Measurements from ENCODE around the gene RHO. TPM values are rescaled to one million over a fixed set of nuclear protein-coding genes. Genes with fewer than 3 reads are reported as not detected.

RHO gene
- total and polyA plus RNA-seq, 2 experiments from 2014 or later: not detected

DNA sequence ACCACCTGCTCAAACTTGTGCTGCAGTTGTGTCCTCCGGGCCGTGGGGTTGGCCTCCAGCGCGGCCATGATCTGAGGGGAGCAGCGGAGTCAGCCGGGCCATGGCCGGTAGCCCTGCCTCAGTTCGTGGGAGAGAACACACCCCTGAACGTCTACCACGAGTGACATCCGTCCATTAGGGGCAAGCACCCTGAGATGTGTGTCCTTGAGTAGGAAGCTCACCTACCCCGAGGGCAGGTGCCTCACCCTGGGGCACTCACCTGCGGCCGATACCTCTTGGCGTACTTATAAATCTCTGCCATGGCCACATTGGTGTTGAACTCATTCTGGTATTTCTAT, 27.9 kb downstream of the RHO start:
- Histone ChIP-seq H3K9me3 (ENCODE audit: low read depth) (no peaks in the 10 kb centered on the region), H3K4me1 (ENCODE audit: low read depth) (peaks cover 67% of the 10 kb centered on the region), H3K27me3 (no peaks in the 10 kb centered on the region), H3K27ac (no peak overlapping the region), H3K36me3 (no peaks in the 10 kb centered on the region), H3K4me3 (no peak overlapping the region)
- no peak for DNase-seq (ENCODE audit: low read depth in 1 of 2, low spot score in 1 of 2)
- TF ChIP-seq, protein P1, sequence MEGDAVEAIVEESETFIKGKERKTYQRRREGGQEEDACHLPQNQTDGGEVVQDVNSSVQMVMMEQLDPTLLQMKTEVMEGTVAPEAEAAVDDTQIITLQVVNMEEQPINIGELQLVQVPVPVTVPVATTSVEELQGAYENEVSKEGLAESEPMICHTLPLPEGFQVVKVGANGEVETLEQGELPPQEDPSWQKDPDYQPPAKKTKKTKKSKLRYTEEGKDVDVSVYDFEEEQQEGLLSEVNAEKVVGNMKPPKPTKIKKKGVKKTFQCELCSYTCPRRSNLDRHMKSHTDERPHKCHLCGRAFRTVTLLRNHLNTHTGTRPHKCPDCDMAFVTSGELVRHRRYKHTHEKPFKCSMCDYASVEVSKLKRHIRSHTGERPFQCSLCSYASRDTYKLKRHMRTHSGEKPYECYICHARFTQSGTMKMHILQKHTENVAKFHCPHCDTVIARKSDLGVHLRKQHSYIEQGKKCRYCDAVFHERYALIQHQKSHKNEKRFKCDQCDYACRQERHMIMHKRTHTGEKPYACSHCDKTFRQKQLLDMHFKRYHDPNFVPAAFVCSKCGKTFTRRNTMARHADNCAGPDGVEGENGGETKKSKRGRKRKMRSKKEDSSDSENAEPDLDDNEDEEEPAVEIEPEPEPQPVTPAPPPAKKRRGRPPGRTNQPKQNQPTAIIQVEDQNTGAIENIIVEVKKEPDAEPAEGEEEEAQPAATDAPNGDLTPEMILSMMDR (IDR thresholded peaks at IDR 0.05; ENCODE audit: low read depth, low read length): no peak

DNA sequence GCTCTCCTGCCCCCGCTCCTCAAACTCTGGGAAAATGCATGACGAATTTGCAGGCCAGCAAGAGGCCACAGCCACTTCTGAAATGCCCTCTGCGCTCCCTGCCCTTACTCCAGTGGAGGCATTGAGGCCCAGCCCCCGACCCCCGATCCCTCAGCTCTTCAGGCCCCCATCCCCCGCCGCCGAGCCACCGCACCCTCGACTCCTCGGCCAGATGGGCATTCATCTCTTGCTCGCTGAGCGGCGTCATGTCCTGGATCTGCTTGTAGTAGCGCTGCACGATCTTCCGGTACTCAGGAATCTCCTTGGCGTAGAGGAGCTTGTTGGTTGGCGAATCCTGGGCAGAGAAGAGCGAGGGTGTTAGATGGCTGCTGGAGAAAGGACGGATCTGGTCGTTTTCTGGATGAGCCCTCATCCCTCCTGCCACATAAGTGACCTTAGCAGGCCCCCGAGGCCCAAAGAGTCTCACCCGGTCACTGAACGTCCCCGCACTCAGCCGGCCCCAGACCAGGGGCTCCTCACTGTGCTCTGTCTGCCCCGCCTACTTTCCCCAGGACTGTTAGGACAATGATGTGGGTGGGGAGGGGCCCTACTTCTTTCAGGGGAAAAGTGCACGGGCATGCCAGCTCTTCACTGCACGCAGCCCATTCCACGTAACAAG, 28.6 kb downstream of the RHO start:
- no peak overlapping the region for H3K4me3 ChIP-seq
- H3K27ac ChIP-seq: no peak overlapping the region
- H3K27me3 ChIP-seq: no peaks in the 10 kb centered on the region
- H3K36me3 ChIP-seq: no peaks in the 10 kb centered on the region
- TF ChIP-seq, protein P1 (IDR thresholded peaks at IDR 0.05; ENCODE audit: low read depth, low read length): no peak
- DNase-seq (ENCODE audit: low read depth in 1 of 2, low spot score in 1 of 2): no peak
- H3K4me1 ChIP-seq (ENCODE audit: low read depth): peaks cover 69% of the 10 kb centered on the region
- no peaks in the 10 kb centered on the region for H3K9me3 ChIP-seq (ENCODE audit: low read depth)

DNA sequence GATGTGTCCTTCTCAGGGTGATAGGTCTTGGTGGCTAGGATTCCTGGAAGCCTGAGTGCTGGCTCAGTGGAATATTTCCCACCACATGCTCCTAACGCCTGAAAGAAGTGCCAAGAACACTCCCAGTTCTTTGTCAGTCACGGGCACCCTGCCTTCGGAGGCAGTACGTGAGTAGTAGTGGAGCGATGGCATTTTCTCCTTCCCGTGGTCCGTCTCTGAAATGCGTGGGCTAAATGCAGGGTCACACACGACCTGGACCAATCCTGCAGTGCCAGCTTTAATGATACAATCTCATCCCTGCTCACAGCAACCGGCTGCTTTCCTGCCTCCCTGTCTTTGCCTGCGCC, 29.1 kb downstream of the RHO start:
- H3K4me1 ChIP-seq (ENCODE audit: low read depth): peaks cover 69% of the 10 kb centered on the region
- no peaks in the 10 kb centered on the region for H3K27me3 ChIP-seq
- H3K27ac ChIP-seq: no peak overlapping the region
- no peak for DNase-seq (ENCODE audit: low read depth in 1 of 2, low spot score in 1 of 2)
- H3K4me3 ChIP-seq: no peak overlapping the region
- TF ChIP-seq, protein P1 (IDR thresholded peaks at IDR 0.05; ENCODE audit: low read depth, low read length): no peak
- H3K36me3 ChIP-seq: no peaks in the 10 kb centered on the region
- no peaks in the 10 kb centered on the region for H3K9me3 ChIP-seq (ENCODE audit: low read depth)

DNA sequence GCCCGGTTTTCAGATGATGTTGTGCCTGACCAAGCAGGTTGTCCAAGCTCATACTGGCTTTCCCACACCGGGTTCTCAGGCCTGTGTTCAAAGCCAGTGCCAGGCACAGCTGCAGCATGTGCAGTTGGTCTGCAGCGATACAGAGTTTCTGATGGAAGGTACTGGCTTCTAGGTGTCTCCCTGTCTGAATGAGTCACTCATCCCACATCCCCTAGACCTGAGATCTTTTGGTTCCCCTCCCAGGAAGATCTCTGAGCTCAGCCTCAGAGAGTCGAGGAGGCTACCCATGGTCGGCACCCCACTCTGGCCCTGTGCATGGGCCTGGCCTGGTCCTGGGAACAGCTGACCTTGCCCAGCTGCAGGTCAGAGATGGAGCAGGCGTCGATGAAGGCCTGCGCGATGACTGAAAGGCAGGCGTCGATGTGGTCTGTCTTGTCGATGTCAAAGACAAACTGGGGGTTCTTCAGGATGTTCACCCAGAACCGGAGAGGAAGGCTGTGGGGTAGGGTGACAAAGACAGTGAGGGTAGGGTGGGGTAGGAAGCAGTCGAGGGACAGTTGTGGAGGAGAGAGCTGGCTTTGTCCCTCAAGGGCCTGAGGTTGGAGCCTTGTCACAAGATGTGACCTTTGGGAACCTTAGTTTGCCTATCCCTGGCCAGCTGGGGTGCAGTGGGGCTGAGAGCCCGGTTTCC, 29.8 kb downstream of the RHO start:
- H3K4me3 ChIP-seq: no peak overlapping the region
- no peaks in the 10 kb centered on the region for H3K9me3 ChIP-seq (ENCODE audit: low read depth)
- H3K27me3 ChIP-seq: no peaks in the 10 kb centered on the region
- TF ChIP-seq, protein P1 (IDR thresholded peaks at IDR 0.05; ENCODE audit: low read depth, low read length): no peak
- no peak for DNase-seq (ENCODE audit: low read depth in 1 of 2, low spot score in 1 of 2)
- H3K27ac ChIP-seq: no peak overlapping the region
- H3K36me3 ChIP-seq: no peaks in the 10 kb centered on the region
- H3K4me1 ChIP-seq (ENCODE audit: low read depth): peaks cover 67% of the 10 kb centered on the region

DNA sequence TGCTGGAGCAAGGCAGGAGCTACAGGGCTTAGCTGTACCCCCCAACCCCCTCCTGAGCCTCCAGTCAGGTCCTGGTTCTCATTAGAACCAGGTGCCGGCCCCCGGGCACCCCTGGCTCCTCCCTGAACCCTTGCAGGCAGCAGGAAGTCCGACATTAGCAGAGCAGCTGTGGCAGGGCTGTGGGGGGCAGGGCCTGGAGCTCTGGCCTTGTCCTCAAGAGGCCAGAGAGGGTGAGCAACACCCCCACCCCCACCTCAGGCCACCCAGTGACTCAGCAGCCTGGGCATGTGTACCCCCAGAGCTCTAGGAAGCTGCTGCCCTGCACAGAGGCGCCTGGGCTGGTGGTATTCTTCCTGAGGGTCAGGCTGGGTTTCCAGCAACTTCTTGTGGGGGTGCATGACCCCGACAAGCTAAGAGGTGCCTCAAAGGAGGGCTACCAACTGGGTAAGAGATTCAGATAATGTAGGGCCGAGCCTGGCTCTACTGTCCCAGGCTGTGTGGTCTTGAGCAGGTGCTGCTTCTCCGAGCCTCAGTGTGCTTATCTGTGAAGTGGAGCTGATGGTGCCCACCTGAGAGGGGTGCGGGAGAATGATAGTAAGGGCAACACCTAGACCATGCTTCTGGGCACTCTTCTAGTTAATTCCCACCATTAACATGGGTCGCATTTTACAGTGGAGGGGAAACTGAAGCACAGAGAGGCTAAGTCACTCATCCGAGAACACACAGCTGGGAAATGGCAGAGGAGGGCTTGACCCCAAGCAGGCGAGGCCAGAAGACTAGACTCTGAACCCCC, 30.5 kb downstream of the RHO start:
- peaks cover 59% of the 10 kb centered on the region for H3K4me1 ChIP-seq (ENCODE audit: low read depth)
- H3K27ac ChIP-seq: no peak overlapping the region
- peak in 1 of 2 donors; percentile 77 for DNase-seq (ENCODE audit: low read depth in 1 of 2, low spot score in 1 of 2)
- H3K9me3 ChIP-seq (ENCODE audit: low read depth): no peaks in the 10 kb centered on the region
- H3K27me3 ChIP-seq: no peaks in the 10 kb centered on the region
- H3K36me3 ChIP-seq: no peaks in the 10 kb centered on the region
- no peak overlapping the region for H3K4me3 ChIP-seq
- TF ChIP-seq, protein P1 (IDR thresholded peaks at IDR 0.05; ENCODE audit: low read depth, low read length): no peak

Data from cardiac muscle cell (in vitro differentiated cells and primary cell).